Brain pericyte (primary cell): ENCODE data around the gene CLCA1.
"Not testable (repeated sequence)": the region's sequence is repeated elsewhere in the genome, so short reads cannot be mapped to it uniquely, and the experiment has no call there.

ENCODE experiments used
- DNase-seq: peaks from one replicate; pipeline ENCODE4 v3.0.0-alpha.2; 2012; ENCODE audit warnings: low read depth, low spot score

CLCA1 gene

GRCh38 chr1:86464819-86465218, 3.9 kb upstream of the CLCA1 start:
- DNase-seq: no peak

DNA sequence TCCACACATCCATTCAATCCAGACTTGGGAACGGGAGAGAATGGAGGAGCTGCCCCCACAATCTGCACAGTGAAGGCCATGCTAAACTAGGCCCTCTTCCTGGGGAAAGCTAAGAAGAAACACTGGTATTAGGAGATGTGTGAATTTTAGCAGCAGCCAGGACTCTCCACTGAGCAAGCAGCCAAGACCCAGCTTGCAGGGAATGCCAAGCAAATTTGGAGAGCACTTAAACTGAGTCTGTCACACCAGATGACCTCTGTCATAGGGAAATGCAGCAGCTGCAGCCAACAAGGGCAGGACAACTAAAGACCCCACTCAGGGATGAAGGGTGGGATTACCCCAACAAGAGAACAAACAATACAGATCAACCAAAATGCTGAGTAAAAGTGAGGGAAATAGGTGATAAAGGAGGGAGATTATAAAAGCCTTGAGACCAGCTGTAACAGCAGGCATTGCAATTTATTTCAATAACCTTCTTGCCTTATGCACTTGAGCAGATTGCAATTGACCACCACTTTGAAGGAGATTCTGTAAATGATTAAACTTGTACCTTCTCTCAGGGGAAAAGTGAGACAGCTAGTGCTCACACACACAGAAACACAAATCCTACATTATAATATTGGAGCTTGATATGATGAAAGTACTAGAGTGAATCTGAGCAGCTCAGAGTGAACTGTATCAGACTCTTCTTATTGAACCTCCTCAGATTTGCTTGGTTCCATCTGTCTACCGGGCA, 2.5 kb upstream of the CLCA1 start:
- no peak for DNase-seq

DNA sequence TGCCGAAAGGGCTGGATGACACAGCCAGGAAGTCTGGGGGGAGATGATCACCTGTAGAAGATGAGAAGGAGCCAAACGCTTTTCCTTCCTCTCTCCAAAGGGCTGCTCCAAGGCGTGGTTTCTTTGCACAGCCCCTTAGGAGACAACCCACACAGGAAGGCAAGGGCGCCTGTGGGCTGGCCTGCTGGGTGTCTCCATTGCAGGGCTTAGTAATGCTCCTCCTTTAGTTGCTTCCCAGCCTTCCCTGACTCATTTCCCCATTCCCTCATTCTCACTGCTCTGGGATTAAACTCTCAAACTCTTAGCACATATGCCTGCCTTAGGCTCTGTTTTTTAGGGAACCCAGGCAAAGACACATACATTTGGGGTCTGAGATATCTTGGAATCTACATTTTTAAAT, 1.7 kb upstream of the CLCA1 start:
- no peak for DNase-seq

DNA sequence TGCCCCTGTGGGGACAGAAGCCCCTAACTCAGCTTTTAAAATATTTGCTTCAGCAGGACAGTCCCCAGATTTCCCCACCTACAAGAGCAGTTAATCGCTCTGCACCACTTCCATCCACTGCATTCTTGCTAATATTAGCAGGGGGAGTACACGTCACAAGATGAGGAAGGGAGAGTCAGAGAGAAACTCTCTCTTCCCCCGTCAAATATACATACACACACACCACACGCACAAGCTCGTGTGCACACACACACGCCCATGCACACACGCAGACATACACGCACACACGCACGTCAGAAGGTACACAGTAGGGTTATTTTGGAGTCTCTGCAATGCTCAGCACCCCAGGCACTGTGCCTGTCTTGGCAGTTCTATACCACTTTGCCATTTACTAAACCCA, 2.1 kb downstream of the CLCA1 start:
- no peak for DNase-seq

DNA sequence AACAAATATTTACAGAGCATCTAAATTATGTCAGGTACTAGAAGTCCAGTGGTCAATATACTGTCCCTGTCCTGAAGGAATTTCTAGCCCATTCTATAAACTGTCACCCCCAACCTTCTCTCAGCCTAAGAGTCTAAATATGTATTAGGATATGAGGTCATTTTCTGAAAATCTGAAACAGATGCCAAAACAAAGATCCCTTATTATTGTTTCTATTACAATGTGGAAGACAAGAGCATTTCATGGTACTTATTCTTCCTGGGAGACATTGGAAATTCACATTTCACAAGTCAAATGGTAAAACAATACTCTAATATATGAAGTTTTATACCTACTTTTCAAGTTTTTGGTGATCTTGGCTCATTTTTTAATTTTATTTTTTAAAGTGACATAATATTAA, 2.6 kb downstream of the CLCA1 start:
- no peak for DNase-seq

- DNase-seq: no peak
These were observed 3.4 kb downstream of the CLCA1 start for GRCh38 chr1:86472152-86472551.

DNA sequence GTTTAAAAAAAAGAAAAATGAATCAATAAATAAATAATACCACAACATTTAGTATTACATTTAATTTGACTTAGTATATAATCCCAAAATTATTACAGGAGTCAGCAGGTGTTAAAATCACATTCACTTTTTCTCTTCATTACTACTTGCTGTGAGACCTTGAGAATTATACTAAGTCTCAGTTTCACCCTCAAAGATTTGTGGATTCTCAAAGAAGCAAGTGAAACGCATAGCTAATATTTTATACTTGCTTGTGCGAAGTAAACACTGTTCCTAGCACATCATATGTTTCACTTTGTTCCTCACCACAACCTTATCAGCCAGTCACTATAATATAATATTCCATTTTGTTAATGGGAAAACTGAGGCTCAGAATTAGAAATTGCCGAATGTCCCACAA, 4.0 kb downstream of the CLCA1 start:
- no peak for DNase-seq

DNA sequence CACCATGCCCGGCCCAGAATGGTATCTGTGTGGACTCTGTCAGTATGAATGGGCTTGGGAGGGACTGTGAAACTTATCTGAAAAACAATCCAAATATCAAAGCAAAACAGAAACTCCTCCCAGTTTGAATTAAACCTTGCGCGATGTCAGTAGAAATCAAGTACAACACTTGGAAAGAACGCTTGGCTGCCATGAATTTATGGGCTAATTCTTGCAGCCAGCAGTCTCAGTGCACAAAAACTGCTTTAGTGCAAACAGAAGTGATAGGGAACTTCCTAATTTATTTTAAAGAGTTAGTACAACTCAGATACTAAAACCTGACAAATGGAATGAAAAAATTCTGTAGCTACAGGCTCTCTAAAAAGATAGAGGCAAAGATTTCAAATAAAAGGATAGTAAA, 8.5 kb downstream of the CLCA1 start:
- no peak for DNase-seq

- no peak for DNase-seq
These were observed 9.0 kb downstream of the CLCA1 start for GRCh38 chr1:86477682-86478081.

DNA sequence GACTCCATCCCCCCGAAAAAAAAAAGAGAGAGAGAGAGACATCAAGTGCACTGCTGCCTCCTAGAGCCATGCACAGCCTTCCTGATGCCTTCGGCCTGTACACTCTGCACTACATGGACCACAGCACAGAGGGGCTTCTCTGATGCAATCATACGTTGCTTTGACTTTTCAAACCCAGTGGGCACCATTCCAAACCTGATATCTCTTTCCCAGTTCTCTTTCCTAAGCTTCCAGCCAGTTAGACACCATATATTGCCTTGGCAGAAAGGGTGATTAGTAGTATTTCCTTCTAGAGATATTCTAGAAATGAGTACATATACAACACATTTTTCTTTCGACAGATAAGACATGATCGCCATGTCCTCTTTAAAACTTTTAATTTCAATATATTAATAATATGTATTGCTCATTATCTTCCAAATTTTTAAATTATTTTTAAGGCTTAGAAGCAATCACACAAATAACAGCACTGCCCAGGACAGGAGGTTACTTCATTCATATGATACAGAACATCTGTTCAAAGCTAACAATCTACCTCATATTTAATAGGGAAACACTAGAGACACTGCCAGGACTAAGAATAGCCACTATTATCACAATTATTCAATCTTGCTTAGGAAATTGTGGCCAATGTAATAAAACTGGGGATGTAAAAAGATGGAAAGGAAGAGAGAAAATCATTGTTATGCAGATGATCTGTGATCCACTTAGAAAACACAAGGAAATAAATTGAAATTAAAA, 9.9 kb downstream of the CLCA1 start:
- DNase-seq: no peak

- no peak for DNase-seq
These were observed 13.2 kb downstream of the CLCA1 start for GRCh38 chr1:86481966-86482365.

GRCh38 chr1:86487131-86487810, 18.5 kb downstream of the CLCA1 start:
- DNase-seq: peak; percentile 81

GRCh38 chr1:86487811-86488141, 19.0 kb downstream of the CLCA1 start:
- no peak for DNase-seq

DNA sequence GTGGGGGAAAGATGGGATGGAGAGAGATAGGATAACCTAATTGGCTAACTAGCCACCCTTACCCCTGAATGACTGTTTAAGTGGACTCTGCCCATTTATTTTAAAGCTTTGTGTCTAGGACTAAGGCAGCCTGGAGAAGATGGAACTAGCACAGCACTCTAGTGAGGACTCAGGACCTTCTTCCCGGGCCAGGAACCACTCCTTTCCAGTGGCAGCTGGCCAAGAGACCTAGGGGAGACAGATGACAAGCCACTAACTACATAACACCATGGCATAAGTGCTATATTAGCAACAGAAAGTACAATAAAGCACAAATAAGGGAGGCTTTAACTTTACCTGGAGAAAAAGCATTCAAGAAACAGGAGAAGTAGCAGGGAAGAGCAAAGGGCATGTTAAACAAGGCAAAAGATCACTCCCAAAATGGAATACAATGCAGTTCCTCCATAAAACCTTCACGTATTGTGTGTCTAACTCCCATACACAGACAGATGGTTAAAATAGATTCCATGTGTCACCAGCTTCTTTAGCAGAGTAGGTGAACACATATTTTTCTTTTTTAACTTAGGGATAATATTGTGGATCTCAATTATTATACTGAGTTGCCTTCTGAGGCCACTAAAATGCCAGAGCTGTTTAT, 20.6 kb downstream of the CLCA1 start:
- no peak for DNase-seq

DNA sequence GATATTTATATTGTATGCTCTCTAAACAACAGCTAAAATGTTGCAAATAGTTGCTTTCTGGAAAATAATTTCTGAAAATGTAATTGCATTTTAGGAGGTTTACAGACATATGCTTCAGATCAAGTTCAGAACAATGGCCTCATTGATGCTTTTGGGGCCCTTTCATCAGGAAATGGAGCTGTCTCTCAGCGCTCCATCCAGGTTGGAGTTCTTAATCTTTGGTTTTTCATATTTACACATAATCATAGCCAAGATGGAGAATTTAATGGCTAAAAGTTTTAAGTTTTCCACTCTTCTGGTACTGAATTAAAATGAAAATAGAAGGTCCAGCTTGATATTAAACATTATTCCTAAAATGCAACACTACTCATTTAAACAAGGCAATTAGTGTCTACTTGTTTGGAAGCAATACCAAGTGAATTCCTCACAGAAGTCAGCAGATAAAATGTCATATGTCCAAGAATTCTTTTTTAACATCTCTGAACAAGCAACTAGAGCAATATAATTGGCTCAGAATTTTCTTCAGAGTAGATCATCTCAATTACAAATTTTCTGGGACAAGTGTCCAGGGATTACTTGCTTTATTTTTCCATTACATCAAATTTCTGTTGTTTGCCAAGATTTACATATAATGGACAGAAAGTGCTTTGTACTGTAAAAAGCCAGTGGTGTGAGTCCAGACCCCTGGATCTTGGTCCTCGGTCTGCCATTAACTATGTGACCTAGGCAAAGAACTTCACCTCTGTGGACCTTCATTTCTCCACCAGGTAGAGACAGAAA, 22.6 kb downstream of the CLCA1 start:
- no peak for DNase-seq

GRCh38 chr1:86498281-86498680, 29.6 kb downstream of the CLCA1 start:
- no peak for DNase-seq

GRCh38 chr1:86499987-86500593, 31.4 kb downstream of the CLCA1 start:
- no peak for DNase-seq

DNA sequence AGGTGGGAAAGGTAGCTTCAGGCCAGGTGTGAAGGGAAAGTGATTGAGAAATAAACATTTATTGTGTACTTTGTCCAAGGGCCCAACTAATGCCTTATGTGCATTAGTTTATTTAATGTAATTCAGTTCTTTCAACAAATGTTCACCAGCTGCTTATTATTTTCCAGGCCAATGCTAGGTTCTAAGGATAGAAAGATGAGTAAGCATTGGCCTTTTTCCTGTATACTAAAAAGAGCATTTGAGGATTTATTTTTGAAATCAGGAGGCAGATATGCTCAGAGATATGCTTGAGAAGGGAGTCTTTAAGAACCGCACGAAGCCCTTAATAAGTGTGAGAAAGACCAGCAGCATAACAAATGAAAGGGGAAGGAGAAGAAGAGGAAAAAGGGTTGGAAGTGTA, 32.0 kb downstream of the CLCA1 start:
- DNase-seq: no peak

DNA sequence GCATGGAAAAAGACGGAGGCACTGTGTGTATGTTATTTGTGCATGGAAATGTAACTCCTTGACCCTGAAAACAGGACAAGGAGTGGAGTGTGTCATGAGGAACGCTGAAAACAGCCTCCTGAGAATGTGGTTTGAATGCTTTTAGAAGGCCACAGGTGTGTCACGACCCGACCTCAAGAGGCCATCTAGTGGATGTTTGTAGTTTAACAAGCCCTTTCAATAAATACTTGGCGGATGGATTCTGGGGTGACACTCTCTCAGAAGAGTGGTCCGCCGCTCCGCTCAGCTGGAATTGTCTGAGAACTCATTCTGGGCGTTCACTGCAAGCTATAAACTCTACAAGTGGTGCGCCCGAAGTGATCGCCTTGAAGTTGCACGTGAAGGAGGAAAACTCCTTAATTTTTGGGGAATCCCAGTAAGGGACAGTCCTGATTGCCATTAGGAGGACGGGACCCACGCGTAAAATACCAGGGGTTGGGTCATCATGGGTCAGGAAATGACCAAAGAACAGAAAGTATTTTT, 33.5 kb downstream of the CLCA1 start:
- not testable (repeated sequence) for DNase-seq

GRCh38 chr1:86502721-86503405, 34.1 kb downstream of the CLCA1 start:
- DNase-seq: no peak
